ENCODE results near the gene MCC. TPM values are rescaled to one million over a fixed set of nuclear protein-coding genes. Genes with fewer than 3 reads are reported as not detected.

The MCC gene
- total RNA-seq, 1 experiment from 2014 or later: 7.1 TPM

GRCh38 chr5:113205807-113206206, 282.4 kb downstream of the MCC start:
- no peaks in the 10 kb centered on the region for H3K79me2 ChIP-seq (ENCODE audit: low read length)
- no peaks in the 10 kb centered on the region for H3K9me2 ChIP-seq (replicated peaks; ENCODE audit: low read length)
- CTCF ChIA-PET: no interaction called here

DNA sequence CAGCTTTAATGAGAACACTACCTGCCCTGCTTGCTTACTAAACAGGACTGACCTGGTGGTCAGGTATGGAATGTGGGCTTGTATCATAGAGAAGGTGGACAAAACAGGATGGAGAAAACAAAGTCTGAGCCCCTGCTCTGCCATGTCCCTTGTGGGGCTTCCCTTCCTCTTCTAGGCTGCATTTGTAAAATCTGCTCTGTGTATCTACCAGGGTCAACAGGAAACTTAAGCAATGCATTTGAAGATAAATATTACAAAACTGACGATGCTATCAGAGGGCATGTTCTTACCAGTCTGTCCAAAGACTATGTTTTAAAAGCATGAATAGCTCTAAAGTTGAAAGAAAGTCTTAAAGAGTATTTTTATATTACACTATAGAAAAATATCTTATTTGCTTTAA, 282.9 kb downstream of the MCC start:
- ChIA-PET POLR2A (ENCODE audit: unreplicated experiment) (no interaction called here), CTCF (no interaction called here)
- TF ChIP-seq, protein P1, sequence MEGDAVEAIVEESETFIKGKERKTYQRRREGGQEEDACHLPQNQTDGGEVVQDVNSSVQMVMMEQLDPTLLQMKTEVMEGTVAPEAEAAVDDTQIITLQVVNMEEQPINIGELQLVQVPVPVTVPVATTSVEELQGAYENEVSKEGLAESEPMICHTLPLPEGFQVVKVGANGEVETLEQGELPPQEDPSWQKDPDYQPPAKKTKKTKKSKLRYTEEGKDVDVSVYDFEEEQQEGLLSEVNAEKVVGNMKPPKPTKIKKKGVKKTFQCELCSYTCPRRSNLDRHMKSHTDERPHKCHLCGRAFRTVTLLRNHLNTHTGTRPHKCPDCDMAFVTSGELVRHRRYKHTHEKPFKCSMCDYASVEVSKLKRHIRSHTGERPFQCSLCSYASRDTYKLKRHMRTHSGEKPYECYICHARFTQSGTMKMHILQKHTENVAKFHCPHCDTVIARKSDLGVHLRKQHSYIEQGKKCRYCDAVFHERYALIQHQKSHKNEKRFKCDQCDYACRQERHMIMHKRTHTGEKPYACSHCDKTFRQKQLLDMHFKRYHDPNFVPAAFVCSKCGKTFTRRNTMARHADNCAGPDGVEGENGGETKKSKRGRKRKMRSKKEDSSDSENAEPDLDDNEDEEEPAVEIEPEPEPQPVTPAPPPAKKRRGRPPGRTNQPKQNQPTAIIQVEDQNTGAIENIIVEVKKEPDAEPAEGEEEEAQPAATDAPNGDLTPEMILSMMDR (conservative IDR thresholded peaks at IDR 0.05; ENCODE audit: low read depth, low read length): no peak
- no peak for TF ChIP-seq EZH2phosphoT487 (IDR thresholded peaks at IDR 0.05; ENCODE audit: borderline replicate concordance, low read length)
- no peak for TF ChIP-seq EZH2 (IDR thresholded peaks at IDR 0.05; ENCODE audit: low read length, unreplicated experiment)
- ATAC-seq: no peak
- H3K79me2 ChIP-seq (ENCODE audit: low read length): no peaks in the 10 kb centered on the region
- H3K36me3 ChIP-seq (ENCODE audit: low read depth, low read length): no peaks in the 10 kb centered on the region
- peaks cover 8% of the 10 kb centered on the region; the same call in 1 of the 2 replicates for H3K27me3 ChIP-seq (ENCODE audit: low read length)
- no peak overlapping the region for H3K9ac ChIP-seq (ENCODE audit: low read length)
- H4K20me1 ChIP-seq (ENCODE audit: low read length): no peaks in the 10 kb centered on the region
- H3K9me3 ChIP-seq (ENCODE audit: low read length): no peaks in the 10 kb centered on the region
- no TSS peak for BruUV-seq (replicated peaks)
- no peaks in the 10 kb centered on the region for H3F3A ChIP-seq (ENCODE audit: low read length, unreplicated experiment)
- no peak overlapping the region for H2AFZ ChIP-seq (ENCODE audit: low read length)
- no peak overlapping the region for H3K27ac ChIP-seq (ENCODE audit: low read length)
- H3K9me2 ChIP-seq (replicated peaks; ENCODE audit: low read length): no peaks in the 10 kb centered on the region
- H3K4me3 ChIP-seq (ENCODE audit: low read length): no peak overlapping the region
- intact Hi-C loops (cut with micrococcal nuclease): no loop called here
- H3K4me2 ChIP-seq (ENCODE audit: low read length): no peak overlapping the region
- no peak for DNase-seq
- no peaks in the 10 kb centered on the region for H3K4me1 ChIP-seq (ENCODE audit: insufficient read depth, low read length)

More at GRCh38 chr5:113205807-113206206, 282.4 kb downstream of the MCC start:
- Histone ChIP-seq H3K9ac (ENCODE audit: low read length) (no peak overlapping the region), H3K4me1 (ENCODE audit: insufficient read depth, low read length) (no peaks in the 10 kb centered on the region), H3K27me3 (ENCODE audit: low read length) (peaks cover 8% of the 10 kb centered on the region; the same call in 1 of the 2 replicates), H3K36me3 (ENCODE audit: low read depth, low read length) (no peaks in the 10 kb centered on the region), H3K4me2 (ENCODE audit: low read length) (no peak overlapping the region), H4K20me1 (ENCODE audit: low read length) (no peaks in the 10 kb centered on the region), H3K27ac (ENCODE audit: low read length) (no peak overlapping the region), H2AFZ (ENCODE audit: low read length) (no peak overlapping the region), H3K4me3 (ENCODE audit: low read length) (no peak overlapping the region), H3F3A (ENCODE audit: low read length, unreplicated experiment) (no peaks in the 10 kb centered on the region), H3K9me3 (ENCODE audit: low read length) (no peaks in the 10 kb centered on the region)
- no TSS peak for BruUV-seq (replicated peaks)
- ATAC-seq: peak; percentile 88
- intact Hi-C loops (cut with micrococcal nuclease): loop anchor here (1.0 kb wide), 1 partner anchor 124 kb away; no protein-coding TSS in a partner anchor
- TF ChIP-seq, protein P1 (conservative IDR thresholded peaks at IDR 0.05; ENCODE audit: low read depth, low read length): peak; percentile 45
- TF ChIP-seq EZH2phosphoT487 (IDR thresholded peaks at IDR 0.05; ENCODE audit: borderline replicate concordance, low read length) (no peak), EZH2 (IDR thresholded peaks at IDR 0.05; ENCODE audit: low read length, unreplicated experiment) (no peak)
- POLR2A ChIA-PET (ENCODE audit: unreplicated experiment): no interaction called here
- DNase-seq: peak; percentile 29

GRCh38 chr5:113204525-113205161, 283.6 kb downstream of the MCC start:
- BruUV-seq (replicated peaks): no TSS peak

More at GRCh38 chr5:113204525-113205161, 283.6 kb downstream of the MCC start:
- no peak overlapping the region for H2AFZ ChIP-seq (ENCODE audit: low read length)
- DNase-seq: peak; percentile 46
- H4K20me1 ChIP-seq (ENCODE audit: low read length): no peaks in the 10 kb centered on the region
- POLR2A ChIA-PET (ENCODE audit: unreplicated experiment): no interaction called here
- H3K9me3 ChIP-seq (ENCODE audit: low read length): no peaks in the 10 kb centered on the region
- H3K9me2 ChIP-seq (replicated peaks; ENCODE audit: low read length): no peaks in the 10 kb centered on the region
- intact Hi-C loops (cut with micrococcal nuclease): no loop called here
- H3F3A ChIP-seq (ENCODE audit: low read length, unreplicated experiment): no peaks in the 10 kb centered on the region
- no peak overlapping the region for H3K4me2 ChIP-seq (ENCODE audit: low read length)
- H3K4me3 ChIP-seq (ENCODE audit: low read length): no peak overlapping the region
- no peaks in the 10 kb centered on the region for H3K79me2 ChIP-seq (ENCODE audit: low read length)
- no peaks in the 10 kb centered on the region for H3K36me3 ChIP-seq (ENCODE audit: low read depth, low read length)
- H3K27ac ChIP-seq (ENCODE audit: low read length): no peak overlapping the region
- H3K9ac ChIP-seq (ENCODE audit: low read length): no peak overlapping the region
- CTCF ChIA-PET: no interaction called here
- TF ChIP-seq EZH2phosphoT487 (IDR thresholded peaks at IDR 0.05; ENCODE audit: borderline replicate concordance, low read length): no peak
- TF ChIP-seq, protein P1 (conservative IDR thresholded peaks at IDR 0.05; ENCODE audit: low read depth, low read length): no peak
- no peak for TF ChIP-seq EZH2 (IDR thresholded peaks at IDR 0.05; ENCODE audit: low read length, unreplicated experiment)
- peaks cover 8% of the 10 kb centered on the region; the same call in 1 of the 2 replicates for H3K27me3 ChIP-seq (ENCODE audit: low read length)
- no peak for ATAC-seq
- no peaks in the 10 kb centered on the region for H3K4me1 ChIP-seq (ENCODE audit: insufficient read depth, low read length)

Data from PC-3 (cell line).